Fibroblast of villous mesenchyme (primary cell): ENCODE measurements around the gene EFNA1. TPM values are rescaled to one million over a fixed set of nuclear protein-coding genes. Genes with fewer than 3 reads are reported as not detected.

Experiments
- DNase-seq: peaks from one replicate; pipeline ENCODE4 v3.0.0-alpha.2; 2010; ENCODE audit warnings: low read depth
- H3K4me3 ChIP-seq: 2 replicates; pipeline ENCODE4 v1.5.1; 2011; ENCODE audit warnings: low read depth, mild to moderate bottlenecking, low read length
- CTCF ChIP-seq: IDR thresholded peaks from 2 replicates; pipeline ENCODE4 v1.5.1; 2012; ENCODE audit warnings: low read depth, mild to moderate bottlenecking, low read length; ENCODE audit not compliant: insufficient read depth
- total RNA-seq: library from RNA; depleted of rRNA; stranded (reverse); fragments of >200 nt; gene quantifications from 2 replicates; pipeline ENCODE4 v1.2.3, GENCODE V29; 2012

The EFNA1 gene
- total RNA-seq, 1 donor: not detected

GRCh38 chr1:155081472-155082300 lies 46.0 kb upstream of the EFNA1 start:
- no peak overlapping the region for H3K4me3 ChIP-seq
- no peak for DNase-seq

GRCh38 chr1:155082301-155083051 lies 45.2 kb upstream of the EFNA1 start:
- H3K4me3 ChIP-seq: no peak overlapping the region
- TF ChIP-seq CTCF: no peak
- no peak for DNase-seq

More at GRCh38 chr1:155081472-155082300, 46.0 kb upstream of the EFNA1 start:
- TF ChIP-seq CTCF: no peak

GRCh38 chr1:155083052-155083541 lies 44.6 kb upstream of the EFNA1 start:
- H3K4me3 ChIP-seq: no peak overlapping the region
- DNase-seq: no peak
- TF ChIP-seq CTCF: no peak

- H3K4me3 ChIP-seq: peak overlapping the region; percentile 88
- DNase-seq: peak; percentile 23
- peak; percentile 9 for TF ChIP-seq CTCF
These were observed 43.6 kb upstream of the EFNA1 start for GRCh38 chr1:155083865-155084721.

- peak; percentile 96 for TF ChIP-seq CTCF
- peak overlapping the region; percentile 88 for H3K4me3 ChIP-seq
- peak; percentile 94 for DNase-seq
These were observed 42.8 kb upstream of the EFNA1 start for GRCh38 chr1:155084722-155085503.
